HepG2 (cell line): Measurements from ENCODE around the gene USP9X. TPM values are rescaled to one million over a fixed set of nuclear protein-coding genes. Genes with fewer than 3 reads are reported as not detected.

Source experiments
- ATAC-seq: fragments of 200-7000 bp; cut with Tn5 transposase; 3 replicates; pipeline ENCODE4 v1.9.1; 2020; ENCODE audit warnings: mild to moderate bottlenecking, moderate library complexity
- BruUV-seq: library from RNA; stranded (reverse); fragments of 400-500 nt; replicated peaks from 2 replicates; lab custom pipeline; 2021; lab: Mats Ljungman, UMichigan
- CTCF ChIA-PET: fragments of 300-600 bp; formaldehyde crosslinking; extraction: SDS; loops from one replicate; lab custom pipeline; 2021; ENCODE audit warnings: low total read pairs, inconsistent platforms, low intra/inter-chr PET ratio; lab: Yijun Ruan, JAX
- POLR2A ChIA-PET: fragments of 350-600 bp; sonication (Branson Sonifier 250); formaldehyde crosslinking; loops from one replicate; lab custom pipeline; 2020; ENCODE audit warnings: antibody characterized with exemption, inconsistent platforms; lab: Yijun Ruan, JAX
- DNase-seq: peaks from one replicate; pipeline ENCODE4 v3.0.0-alpha.2; 2015; ENCODE audit warnings: low spot score
- FAIRE-seq: peaks from 3 replicates; lab custom pipeline; 2011; peaks lifted over from hg19 to GRCh38; lab: Jason Lieb, UNC
- H2AFZ ChIP-seq: one replicate; pipeline ENCODE4 v1.6.1; 2011; ENCODE audit warnings: low read length, inconsistent platforms
- H3K27ac ChIP-seq: fragments of 300-600 bp; 3 replicates; pipeline ENCODE4 v1.8.0; 2011; ENCODE audit warnings: mixed run types, mild to moderate bottlenecking, mixed read lengths, low read length, inconsistent platforms; ENCODE audit not compliant: insufficient read depth; ENCODE audit errors: extremely low read length
- H3K27me3 ChIP-seq, 2 experiments: fragments of 200-600 bp in 1 of 2; 2 replicates in 1 of 2; 3 replicates in 1 of 2; pipeline versions ENCODE4 v1.6.0 to v1.8.0; 2011; ENCODE audit warnings: low read length in 2 of 2, mild to moderate bottlenecking in 2 of 2, moderate library complexity in 2 of 2, inconsistent platforms in 1 of 2; ENCODE audit not compliant: insufficient read depth in 2 of 2, control insufficient read depth in 1 of 2
- H3K36me3 ChIP-seq, 2 experiments: fragments of 200-600 bp in 1 of 2; replicated peaks in 1 of 2; 2 replicates in 1 of 2; 3 replicates in 1 of 2; pipeline versions ENCODE4 v1.5.1 to v1.8.0; 2011; ENCODE audit warnings: low read length in 2 of 2, inconsistent platforms in 1 of 2; ENCODE audit not compliant: insufficient read depth in 2 of 2, control insufficient read depth in 1 of 2
- H3K4me1 ChIP-seq: 2 replicates; pipeline ENCODE4 v1.5.1; 2012; ENCODE audit warnings: low read length, inconsistent platforms; ENCODE audit not compliant: insufficient read depth
- H3K4me2 ChIP-seq: 2 replicates; pipeline ENCODE4 v1.6.0; 2011; ENCODE audit warnings: low read depth, low read length, inconsistent platforms
- H3K4me3 ChIP-seq, 3 experiments: fragments of 200-600 bp in 1 of 3; sonication (generic), shearing (Covaris generic) in 1 of 3; replicated peaks in 1 of 3; 2 replicates each; pipeline ENCODE4 v1.5.1; 2011 to 2016; ENCODE audit warnings: low read length in 3 of 3, inconsistent platforms in 2 of 3, low read depth in 2 of 3, mild to moderate bottlenecking in 2 of 3, control low read depth in 1 of 3, mixed read lengths in 1 of 3; ENCODE audit not compliant: insufficient read depth in 1 of 3
- H3K79me2 ChIP-seq: one replicate; pipeline ENCODE4 v1.6.1; 2011; ENCODE audit warnings: low read length, inconsistent platforms; ENCODE audit not compliant: insufficient read depth
- H3K9ac ChIP-seq: 2 replicates; pipeline ENCODE4 v1.6.0; 2011; ENCODE audit warnings: mild to moderate bottlenecking, low read depth, low read length, inconsistent platforms; ENCODE audit not compliant: insufficient read depth
- H3K9me3 ChIP-seq: 2 replicates; pipeline ENCODE4 v1.5.1; 2012; ENCODE audit warnings: mild to moderate bottlenecking, low read length
- H4K20me1 ChIP-seq: 2 replicates; pipeline ENCODE4 v1.6.0; 2011; ENCODE audit warnings: inconsistent platforms, mild to moderate bottlenecking, low read length, moderate library complexity; ENCODE audit not compliant: insufficient read depth
- BHLHE40 ChIP-seq: IDR thresholded peaks from 2 replicates; pipeline ENCODE4 v1.6.1; 2011; ENCODE audit warnings: low read length, improper control_type of control experiment
- ESRRA ChIP-seq: sonication (generic); formaldehyde crosslinking; IDR thresholded peaks from 2 replicates; pipeline ENCODE4 v1.5.1; 2020; ENCODE audit warnings: mild to moderate bottlenecking, low read depth, missing genetic modification reagents
- HNF1B ChIP-seq: sonication (generic); formaldehyde crosslinking; IDR thresholded peaks from 2 replicates; pipeline ENCODE4 v1.5.1; 2020; ENCODE audit warnings: mild to moderate bottlenecking, moderate library complexity, missing genetic modification reagents
- SMC3 ChIP-seq: IDR thresholded peaks from 2 replicates; pipeline ENCODE4 v1.6.1; 2011; ENCODE audit warnings: low read length, improper control_type of control experiment
- TARDBP ChIP-seq: sonication (generic); formaldehyde crosslinking; IDR thresholded peaks from 2 replicates; pipeline ENCODE4 v1.8.0; 2022; ENCODE audit warnings: mild to moderate bottlenecking, missing genetic modification reagents
- ZBTB1 ChIP-seq: sonication (generic); formaldehyde crosslinking; IDR thresholded peaks from 2 replicates; pipeline ENCODE4 v1.4.0; 2020; ENCODE audit warnings: missing genetic modification reagents, borderline replicate concordance
- ZHX2 ChIP-seq, 2 experiments: sonication (generic) in 1 of 2; formaldehyde crosslinking in 1 of 2; IDR thresholded peaks; 2 replicates each; pipeline versions ENCODE4 v1.6.1 to v1.9.0; 2014 to 2022; ENCODE audit warnings: antibody characterized with exemption in 1 of 2, borderline replicate concordance in 1 of 2, inconsistent platforms in 1 of 2, low read depth in 1 of 2, missing genetic modification reagents in 1 of 2
- ZNF101 ChIP-seq: sonication (generic); formaldehyde crosslinking; IDR thresholded peaks from 2 replicates; pipeline ENCODE4 v1.4.0; 2020; ENCODE audit warnings: mild to moderate bottlenecking, low read depth, missing genetic modification reagents, borderline replicate concordance
- ZNF446 ChIP-seq: sonication (generic); formaldehyde crosslinking; IDR thresholded peaks from 2 replicates; pipeline ENCODE4 v1.5.0; 2020; ENCODE audit warnings: mild to moderate bottlenecking, missing genetic modification reagents
- WGBS: methylation state at CpG from one replicate; pipeline ENCODE4 v1.1.6; 2017; ENCODE audit warnings: low lambda C conversion rate; 5-methylcytosine and 5-hydroxymethylcytosine counted together
- in situ Hi-C: cut with HindIII; loops from 2 replicates; pipeline ENCODE4 v1.10.0; 2017; ENCODE audit warnings: low pct_unique_long_range_greater_than_20kb; ENCODE audit not compliant: extremely low pct_ligation_motif_present
- intact Hi-C: fragments of 100-400 bp; cut with micrococcal nuclease; formaldehyde crosslinking; loops from one replicate; pipeline ENCODE4 v1.10.0; 2022; ENCODE audit not compliant: unreplicated experiment
- polyA plus RNA-seq, 8 experiments: library from polyadenylated mRNA; depleted of rRNA in 3 of 8; stranded (reverse) in 7 of 8; unstranded in 1 of 8; fragments of >200 nt; fragmentation: Illumina TruSeq in 4 of 8; extraction: Trizol in 4 of 8; gene quantifications; 2 replicates each; pipeline versions ENCODE4 v1.2.1 to v1.2.3, GENCODE V29; 2011 to 2016; ENCODE audit warnings: low read depth in 4 of 8, missing spikeins in 1 of 8, mixed read lengths in 1 of 8; ENCODE audit not compliant: insufficient read depth in 1 of 8
- total RNA-seq, 5 experiments: library from RNA; depleted of rRNA; stranded (reverse); fragments of >200 nt; fragmentation: Illumina TruSeq; extraction: Trizol; gene quantifications; 2 replicates each; pipeline ENCODE4 v1.2.3, GENCODE V29; 2016; ENCODE audit warnings: low read depth in 1 of 5
- TF ChIP-seq, protein P1 (sequence below): sonication (generic); formaldehyde crosslinking; conservative IDR thresholded peaks from 2 replicates; pipeline ENCODE4 v1.4.0; 2020; ENCODE audit warnings: missing genetic modification reagents
- TF ChIP-seq, protein P2 (sequence below): sonication (generic); formaldehyde crosslinking; conservative IDR thresholded peaks from 2 replicates; pipeline ENCODE4 v1.4.0; 2020; ENCODE audit warnings: missing genetic modification reagents

USP9X gene
- total and polyA plus RNA-seq, 2 of the 13 experiments (the other 11 are each of a cell fraction or from before 2014, with no cell fraction given): 22.2 to 40.5 TPM

GRCh38 chrX:41180194-41180908, 95.1 kb downstream of the USP9X start:
- Histone ChIP-seq H3K79me2 (no peaks in the 10 kb centered on the region), H3K4me3 (no peak overlapping the region), H3K4me1 (no peaks in the 10 kb centered on the region), H2AFZ (no peak overlapping the region), H4K20me1 (0 out of 2 replicates have a peak, but pooled peaks cover 2% of the 10 kb centered on the region), H3K9ac (no peak overlapping the region), H3K4me2 (no peak overlapping the region), H3K9me3 (no peaks in the 10 kb centered on the region), H3K27me3 (no peaks in the 10 kb centered on the region), H3K36me3 (peaks cover 2 to 11% of the 10 kb centered on the region in 2 experiments; a peak in 2 of 5 replicates), H3K27ac (no peak overlapping the region)
- intact Hi-C loops: loop anchor here (10.0 kb wide), 1 partner anchor 54 kb away; no protein-coding TSS in a partner anchor
- no TSS peak for BruUV-seq
- DNase-seq: peak; percentile 39
- WGBS: 49% methylated on average over 5 of the region's 5 CpGs
- ATAC-seq: peak; percentile 57; the same call in 2 of the 3 replicates
- ChIA-PET POLR2A (interaction anchor here (1.1 kb wide), 1 partner anchor 262 kb away, joined by 3 read pairs; no protein-coding TSS in a partner anchor), CTCF (no interaction called here)
- peak; percentile 87 for FAIRE-seq
- in situ Hi-C loops: no loop called here
- TF ChIP-seq ZHX2 (IDR thresholded peaks at IDR 0.05; ENCODE audit: low read depth) (no peak), ZHX2 (CRISPR knock-in tag; IDR thresholded peaks at IDR 0.05; ENCODE audit: borderline replicate concordance) (no peak), ZNF101 (CRISPR knock-in tag) (no peak), BHLHE40 (no peak), TARDBP (CRISPR knock-in tag) (no peak), ZBTB1 (CRISPR knock-in tag) (no peak), ZNF446 (CRISPR knock-in tag) (no peak), SMC3 (peak; percentile 29; the same call in 1 of the 2 replicates), HNF1B (CRISPR knock-in tag) (no peak), ESRRA (CRISPR knock-in tag) (no peak)
- TF ChIP-seq, protein P1, sequence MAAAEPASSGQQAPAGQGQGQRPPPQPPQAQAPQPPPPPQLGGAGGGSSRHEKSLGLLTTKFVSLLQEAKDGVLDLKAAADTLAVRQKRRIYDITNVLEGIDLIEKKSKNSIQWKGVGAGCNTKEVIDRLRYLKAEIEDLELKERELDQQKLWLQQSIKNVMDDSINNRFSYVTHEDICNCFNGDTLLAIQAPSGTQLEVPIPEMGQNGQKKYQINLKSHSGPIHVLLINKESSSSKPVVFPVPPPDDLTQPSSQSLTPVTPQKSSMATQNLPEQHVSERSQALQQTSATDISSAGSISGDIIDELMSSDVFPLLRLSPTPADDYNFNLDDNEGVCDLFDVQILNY (CRISPR knock-in tag): no peak
- TF ChIP-seq, protein P2, sequence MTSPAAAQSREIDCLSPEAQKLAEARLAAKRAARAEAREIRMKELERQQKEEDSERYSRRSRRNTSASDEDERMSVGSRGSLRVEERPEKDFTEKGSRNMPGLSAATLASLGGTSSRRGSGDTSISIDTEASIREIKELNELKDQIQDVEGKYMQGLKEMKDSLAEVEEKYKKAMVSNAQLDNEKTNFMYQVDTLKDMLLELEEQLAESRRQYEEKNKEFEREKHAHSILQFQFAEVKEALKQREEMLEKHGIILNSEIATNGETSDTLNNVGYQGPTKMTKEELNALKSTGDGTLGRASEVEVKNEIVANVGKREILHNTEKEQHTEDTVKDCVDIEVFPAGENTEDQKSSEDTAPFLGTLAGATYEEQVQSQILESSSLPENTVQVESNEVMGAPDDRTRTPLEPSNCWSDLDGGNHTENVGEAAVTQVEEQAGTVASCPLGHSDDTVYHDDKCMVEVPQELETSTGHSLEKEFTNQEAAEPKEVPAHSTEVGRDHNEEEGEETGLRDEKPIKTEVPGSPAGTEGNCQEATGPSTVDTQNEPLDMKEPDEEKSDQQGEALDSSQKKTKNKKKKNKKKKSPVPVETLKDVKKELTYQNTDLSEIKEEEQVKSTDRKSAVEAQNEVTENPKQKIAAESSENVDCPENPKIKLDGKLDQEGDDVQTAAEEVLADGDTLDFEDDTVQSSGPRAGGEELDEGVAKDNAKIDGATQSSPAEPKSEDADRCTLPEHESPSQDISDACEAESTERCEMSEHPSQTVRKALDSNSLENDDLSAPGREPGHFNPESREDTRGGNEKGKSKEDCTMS: no peak
